Endothelial cell of umbilical vein (primary cell): ENCODE measurements around the gene TIAM1. TPM values are rescaled to one million over a fixed set of nuclear protein-coding genes. Genes with fewer than 3 reads are reported as not detected.

ENCODE experiments used
- BruUV-seq: library from RNA; stranded (reverse); fragments of 400-500 nt; replicated peaks from 2 replicates; lab custom pipeline; 2021; lab: Mats Ljungman, UMichigan
- CTCF ChIA-PET: fragments of 300-600, 350-600 bp; sonication (Branson Sonifier 250); formaldehyde crosslinking; loops from one replicate; lab custom pipeline; 2021; ENCODE audit warnings: antibody characterized with exemption, inconsistent platforms; lab: Charles Lee
- POLR2A ChIA-PET: fragments of 300-600, 350-600 bp; sonication (Branson Sonifier 250); formaldehyde crosslinking; loops from one replicate; lab custom pipeline; 2021; ENCODE audit warnings: antibody characterized with exemption, inconsistent platforms; lab: Charles Lee
- DNase-seq: peaks from one replicate; pipeline ENCODE4 v3.0.0-alpha.2; 2011; ENCODE audit warnings: low read depth, low spot score
- FAIRE-seq: peaks from 2 replicates; lab custom pipeline; 2011; peaks lifted over from hg19 to GRCh38; lab: Jason Lieb, UNC
- H2AFZ ChIP-seq: 2 replicates; pipeline ENCODE4 v1.6.0; 2012; ENCODE audit warnings: low read depth, low read length, control low read depth, inconsistent platforms
- H3K27ac ChIP-seq: 2 replicates; pipeline ENCODE4 v1.5.1; 2011; ENCODE audit warnings: low read depth, mild to moderate bottlenecking, control low read depth, low read length, moderate library complexity; ENCODE audit not compliant: insufficient read depth
- H3K27me3 ChIP-seq, 2 experiments: 2 replicates each; pipeline versions ENCODE4 v1.6.0 to v1.6.1; 2011; ENCODE audit warnings: low read length in 2 of 2, mixed read lengths in 1 of 2; ENCODE audit not compliant: control insufficient read depth in 2 of 2, insufficient read depth in 2 of 2
- H3K36me3 ChIP-seq, 2 experiments: 2 replicates in 1 of 2; 3 replicates in 1 of 2; pipeline ENCODE4 v1.5.1; 2011; ENCODE audit warnings: low read length in 2 of 2, mild to moderate bottlenecking in 1 of 2, moderate library complexity in 1 of 2; ENCODE audit not compliant: control insufficient read depth in 2 of 2, insufficient read depth in 2 of 2; ENCODE audit errors: extremely low read depth in 1 of 2
- H3K4me1 ChIP-seq: 3 replicates; pipeline ENCODE4 v1.5.1; 2011; ENCODE audit warnings: mild to moderate bottlenecking, low read length; ENCODE audit not compliant: control insufficient read depth, insufficient read depth; ENCODE audit errors: extremely low read depth
- H3K4me2 ChIP-seq: 2 replicates; pipeline ENCODE4 v1.6.1; 2011; ENCODE audit warnings: low read length, control low read depth, mixed read lengths; ENCODE audit not compliant: insufficient read depth
- H3K4me3 ChIP-seq, 3 experiments: fragments of 200-600 bp in 1 of 3; sonication (generic), shearing (Covaris generic) in 1 of 3; replicated peaks in 1 of 3; 2 replicates each; pipeline ENCODE4 v1.5.1; 2011 to 2016; ENCODE audit warnings: control low read depth in 3 of 3, low read length in 3 of 3, mild to moderate bottlenecking in 2 of 3, inconsistent platforms in 1 of 3, low read depth in 1 of 3, moderate library complexity in 1 of 3; ENCODE audit not compliant: insufficient read depth in 1 of 3
- H3K79me2 ChIP-seq: 2 replicates; pipeline ENCODE4 v1.6.0; 2012; ENCODE audit warnings: low read length, inconsistent platforms; ENCODE audit not compliant: control insufficient read depth, insufficient read depth
- H3K9ac ChIP-seq: replicated peaks from 2 replicates; pipeline ENCODE3; 2011; ENCODE audit warnings: low read length, control low read depth; ENCODE audit not compliant: insufficient read depth; ENCODE audit errors: extremely low read depth
- H3K9me1 ChIP-seq: replicated peaks from 3 replicates; pipeline ENCODE4 v1.6.0; 2011; ENCODE audit warnings: mild to moderate bottlenecking, low read length; ENCODE audit not compliant: control insufficient read depth, insufficient read depth; ENCODE audit errors: extremely low read depth
- H3K9me3 ChIP-seq: replicated peaks from 2 replicates; pipeline ENCODE4 v1.5.1; 2012; ENCODE audit warnings: low read length, inconsistent platforms; ENCODE audit not compliant: control insufficient read depth, insufficient read depth
- H4K20me1 ChIP-seq: replicated peaks from 2 replicates; pipeline ENCODE3; 2011; ENCODE audit warnings: mild to moderate bottlenecking, low read length; ENCODE audit not compliant: control insufficient read depth, insufficient read depth; ENCODE audit errors: extremely low read depth
- EZH2 ChIP-seq: IDR thresholded peaks from 2 replicates; pipeline ENCODE4 v1.6.1; 2012; ENCODE audit warnings: borderline replicate concordance, low read depth, mild to moderate bottlenecking, moderate library complexity, low read length, inconsistent platforms; ENCODE audit not compliant: severe bottlenecking
- FOS ChIP-seq: IDR thresholded peaks from 2 replicates; pipeline ENCODE4 v1.6.1; 2011; ENCODE audit warnings: mild to moderate bottlenecking, low read length, moderate library complexity, borderline replicate concordance; ENCODE audit not compliant: insufficient read depth
- GATA2 ChIP-seq: IDR thresholded peaks from 2 replicates; pipeline ENCODE4 v1.7.0; 2011; ENCODE audit warnings: low read depth, mild to moderate bottlenecking, moderate library complexity, mixed read lengths, low read length; ENCODE audit not compliant: insufficient read length, insufficient read depth
- JUN ChIP-seq: IDR thresholded peaks from 2 replicates; pipeline ENCODE4 v1.6.1; 2011; ENCODE audit warnings: borderline replicate concordance, low read depth; ENCODE audit not compliant: insufficient read length, insufficient read depth
- MYC ChIP-seq: IDR thresholded peaks from one replicate; pipeline ENCODE4 v1.6.1; 2011; ENCODE audit warnings: mild to moderate bottlenecking, low read depth, low read length
- POLR2A ChIP-seq: IDR thresholded peaks from 2 replicates; pipeline ENCODE4 v1.6.1; 2012; ENCODE audit warnings: low read depth, mild to moderate bottlenecking, control low read depth, low read length
- POLR2AphosphoS5 ChIP-seq: IDR thresholded peaks from 2 replicates; pipeline ENCODE4 v1.6.1; 2012; ENCODE audit warnings: low read depth, mild to moderate bottlenecking, control low read depth, low read length, moderate library complexity; ENCODE audit not compliant: insufficient read depth
- dilution Hi-C: fragments of 300-500 bp; cut with MboI; formaldehyde crosslinking; loops from one replicate; pipeline ENCODE4 v1.15.0; 2019; ENCODE audit warnings: low sequenced_read_pairs; ENCODE audit not compliant: extremely low pct_ligation_motif_present
- intact Hi-C: fragments of 100-400 bp; cut with micrococcal nuclease; formaldehyde crosslinking; loops from one replicate; pipeline ENCODE4 v1.10.0; 2022
- polyA plus RNA-seq, 4 experiments: library from polyadenylated mRNA; depleted of rRNA in 3 of 4; stranded (reverse) in 3 of 4; unstranded in 1 of 4; fragments of >200 nt; gene quantifications; 2 replicates each; pipeline versions ENCODE4 v1.2.1 to v1.2.3, GENCODE V29; 2011 to 2012; ENCODE audit warnings: missing spikeins in 1 of 4
- total RNA-seq: library from RNA; stranded (reverse); gene quantifications from 2 replicates; pipeline ENCODE4 v1.2.3, GENCODE V29; 2021
- TF ChIP-seq, protein P1 (sequence below), 2 donors: IDR thresholded peaks; 1 replicate in 1 of 2; 2 replicates in 1 of 2; pipeline ENCODE4 v1.5.1; 2011; ENCODE audit warnings: low read length in 2 of 2, mild to moderate bottlenecking in 2 of 2, moderate library complexity in 2 of 2, control low read depth in 1 of 2, inconsistent platforms in 1 of 2, low read depth in 1 of 2; ENCODE audit not compliant: insufficient read depth in 1 of 2; ENCODE audit errors: extremely low read depth in 1 of 2
- TF ChIP-seq, protein P2 (sequence below): IDR thresholded peaks from 2 replicates; pipeline ENCODE4 v1.6.1; 2011; ENCODE audit not compliant: insufficient read depth, insufficient read length

TIAM1 gene
- total and polyA plus RNA-seq, 2 donors (not counting 3 experiments of a cell fraction or from before 2014, with no cell fraction given): 0.21 to 0.86 TPM

- dilution Hi-C loops: no loop called here
- no peak overlapping the region for H2AFZ ChIP-seq
- no TSS peak for BruUV-seq
- no peaks in the 10 kb centered on the region for H3K9me1 ChIP-seq
- DNase-seq (no peak), FAIRE-seq (no peak)
- no peak for TF ChIP-seq FOS
- TF ChIP-seq POLR2AphosphoS5: no peak
- TF ChIP-seq, protein P1, sequence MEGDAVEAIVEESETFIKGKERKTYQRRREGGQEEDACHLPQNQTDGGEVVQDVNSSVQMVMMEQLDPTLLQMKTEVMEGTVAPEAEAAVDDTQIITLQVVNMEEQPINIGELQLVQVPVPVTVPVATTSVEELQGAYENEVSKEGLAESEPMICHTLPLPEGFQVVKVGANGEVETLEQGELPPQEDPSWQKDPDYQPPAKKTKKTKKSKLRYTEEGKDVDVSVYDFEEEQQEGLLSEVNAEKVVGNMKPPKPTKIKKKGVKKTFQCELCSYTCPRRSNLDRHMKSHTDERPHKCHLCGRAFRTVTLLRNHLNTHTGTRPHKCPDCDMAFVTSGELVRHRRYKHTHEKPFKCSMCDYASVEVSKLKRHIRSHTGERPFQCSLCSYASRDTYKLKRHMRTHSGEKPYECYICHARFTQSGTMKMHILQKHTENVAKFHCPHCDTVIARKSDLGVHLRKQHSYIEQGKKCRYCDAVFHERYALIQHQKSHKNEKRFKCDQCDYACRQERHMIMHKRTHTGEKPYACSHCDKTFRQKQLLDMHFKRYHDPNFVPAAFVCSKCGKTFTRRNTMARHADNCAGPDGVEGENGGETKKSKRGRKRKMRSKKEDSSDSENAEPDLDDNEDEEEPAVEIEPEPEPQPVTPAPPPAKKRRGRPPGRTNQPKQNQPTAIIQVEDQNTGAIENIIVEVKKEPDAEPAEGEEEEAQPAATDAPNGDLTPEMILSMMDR (IDR thresholded peaks at IDR 0.05; ENCODE audit: extremely low read depth in 1 of 2, insufficient read depth in 1 of 2, low read depth in 1 of 2, low read length in 2 of 2): no peak
- no peak for TF ChIP-seq EZH2
- TF ChIP-seq POLR2A: no peak
- TF ChIP-seq GATA2: no peak
- TF ChIP-seq, protein P2, sequence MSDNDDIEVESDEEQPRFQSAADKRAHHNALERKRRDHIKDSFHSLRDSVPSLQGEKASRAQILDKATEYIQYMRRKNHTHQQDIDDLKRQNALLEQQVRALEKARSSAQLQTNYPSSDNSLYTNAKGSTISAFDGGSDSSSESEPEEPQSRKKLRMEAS: no peak
- no peak for TF ChIP-seq JUN
- no peak for TF ChIP-seq MYC
- H3K27me3 ChIP-seq: no peaks in the 10 kb centered on the region
- H3K9me3 ChIP-seq: no peaks in the 10 kb centered on the region
- H3K27ac ChIP-seq: no peak overlapping the region
- H3K4me1 ChIP-seq: no peaks in the 10 kb centered on the region
- H3K4me3 ChIP-seq: no peak overlapping the region
- ChIA-PET POLR2A (no interaction called here), CTCF (no interaction called here)
- no peak overlapping the region for H3K9ac ChIP-seq
- intact Hi-C loops: no loop called here
- H4K20me1 ChIP-seq: no peaks in the 10 kb centered on the region
- H3K79me2 ChIP-seq: no peaks in the 10 kb centered on the region
- H3K36me3 ChIP-seq: no peaks in the 10 kb centered on the region
- no peak overlapping the region for H3K4me2 ChIP-seq
Measured at GRCh38 chr21:31090376-31090775, 253.7 kb downstream of the TIAM1 start.
